Stimulated activated CD8-positive, alpha-beta memory T cell treated with anti-CD3 and anti-CD28 coated beads, Interleukin-4, amount 100 ng/mL, for 24 hours (primary cell): ENCODE data around the gene SH2D2A.

Source experiments
- DNase-seq: peaks from one replicate; pipeline ENCODE4 v3.0.0-alpha.2; 2020; ENCODE audit warnings: low read depth

SH2D2A gene

DNA sequence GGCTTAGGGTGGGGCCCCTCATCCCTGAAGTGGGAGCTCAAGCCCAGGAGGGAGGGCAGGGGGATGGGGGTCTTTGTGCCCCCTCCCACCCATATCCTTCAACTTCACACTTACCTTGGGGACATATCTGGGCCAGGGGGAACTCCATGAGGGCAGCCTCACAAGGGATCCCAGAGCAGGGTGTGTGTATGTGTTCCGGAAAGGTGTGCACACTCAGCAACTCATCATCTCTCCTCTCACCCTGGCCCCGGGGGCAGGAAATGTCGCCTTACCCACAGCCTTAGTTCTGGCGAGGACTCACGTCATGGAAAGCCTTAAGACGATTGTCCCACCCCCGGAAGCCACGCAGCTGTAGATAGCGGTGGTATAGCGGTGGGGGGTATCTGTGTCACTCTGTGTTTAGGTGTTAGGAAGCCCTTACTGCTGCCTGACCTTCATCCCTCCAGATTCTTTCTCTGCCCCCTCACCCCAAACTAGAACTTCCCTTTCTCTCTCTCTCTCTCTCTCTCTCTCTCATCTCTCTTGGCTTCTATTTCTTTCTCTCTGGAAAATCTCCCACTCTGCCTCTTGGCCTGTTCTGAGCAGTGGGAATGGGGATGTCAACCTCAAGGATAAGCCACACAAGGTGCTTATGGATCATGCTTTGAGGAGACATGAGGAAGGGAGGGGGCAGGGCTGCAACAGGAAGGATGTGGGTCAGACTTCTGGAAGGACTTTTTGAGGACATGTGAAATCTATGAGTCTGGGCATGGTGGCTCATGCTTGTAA is at the start of gene SH2D2A:
Gene SH2D2A, minus strand, starts transcription at position 288 of the 768 bp plus-strand sequence. Its CDS starts 140 bp downstream, at position 148.
- peak; percentile 90 for DNase-seq

DNA sequence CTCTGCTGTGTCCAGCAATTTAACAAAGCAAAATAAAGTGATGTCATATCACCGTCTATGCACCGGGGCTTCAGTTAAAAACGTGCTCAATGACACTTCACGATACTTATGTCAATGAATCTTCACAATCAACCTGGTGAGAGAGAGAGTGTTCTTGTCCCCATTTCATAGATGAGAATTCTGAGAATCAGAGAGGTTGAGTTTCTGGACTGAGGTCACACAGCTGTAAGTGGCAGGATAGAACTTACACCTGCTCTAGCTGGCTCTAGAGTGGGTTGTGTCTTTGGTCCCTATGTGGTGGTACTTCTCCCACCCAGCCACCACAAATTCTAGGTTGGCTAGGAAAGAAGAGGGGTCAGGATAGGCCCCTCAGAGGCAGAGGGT is 49.2 kb upstream of the SH2D2A start:
- DNase-seq = no peak

GRCh38 chr1:156865258-156865657 is 48.6 kb upstream of the SH2D2A start:
- no peak for DNase-seq

GRCh38 chr1:156864796-156865195 is 48.1 kb upstream of the SH2D2A start:
- DNase-seq = no peak

DNA sequence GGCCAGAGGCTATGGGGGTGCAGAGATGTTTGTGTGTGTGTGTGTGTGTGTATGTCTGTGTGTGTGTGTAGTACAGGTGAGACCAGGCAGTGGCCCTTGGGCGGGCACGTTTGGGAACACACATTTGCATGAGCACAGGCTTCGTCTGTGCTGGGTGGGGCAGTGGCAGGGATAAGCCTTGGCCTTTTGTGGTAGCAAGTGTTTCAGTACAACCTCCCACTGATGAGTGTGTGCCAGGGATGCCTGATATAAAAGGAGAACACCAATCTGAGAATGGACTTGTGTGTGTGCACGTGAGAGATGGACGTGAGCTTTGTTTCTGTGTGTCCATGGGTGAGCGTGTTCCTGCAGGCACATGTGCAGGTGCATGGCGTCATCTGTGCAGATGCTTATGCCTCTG is 47.0 kb upstream of the SH2D2A start:
- no peak for DNase-seq

DNA sequence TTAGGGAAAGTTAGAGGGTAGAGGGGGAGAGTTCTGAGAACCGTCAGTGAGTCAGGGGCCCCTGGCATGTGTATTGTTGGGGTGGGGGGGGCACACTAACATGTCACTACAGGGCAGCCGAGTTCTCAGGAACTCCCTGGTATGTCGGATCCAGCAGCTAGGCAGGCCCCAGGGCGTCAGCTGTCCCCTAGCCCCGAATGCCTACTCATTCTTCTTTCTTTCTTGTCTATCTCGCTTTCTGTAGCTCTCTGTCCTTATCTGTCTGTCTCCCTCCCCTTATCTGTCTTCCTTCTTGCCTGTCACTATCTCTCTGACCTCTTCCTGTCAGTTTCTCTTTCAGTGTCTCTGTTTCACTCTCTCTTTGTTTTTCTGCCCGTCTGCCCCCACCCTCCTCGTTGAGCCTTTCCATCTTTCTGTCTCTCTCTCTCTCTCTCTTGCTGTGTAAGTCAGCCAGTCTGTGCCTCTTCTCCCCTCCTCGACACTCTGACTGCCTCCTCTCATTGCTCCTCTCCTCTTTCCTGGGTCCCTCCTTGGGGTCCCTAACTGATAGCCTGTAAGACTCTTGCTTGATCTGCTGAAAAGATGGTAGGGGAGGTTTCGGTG is 46.5 kb upstream of the SH2D2A start:
- DNase-seq = no peak

DNA sequence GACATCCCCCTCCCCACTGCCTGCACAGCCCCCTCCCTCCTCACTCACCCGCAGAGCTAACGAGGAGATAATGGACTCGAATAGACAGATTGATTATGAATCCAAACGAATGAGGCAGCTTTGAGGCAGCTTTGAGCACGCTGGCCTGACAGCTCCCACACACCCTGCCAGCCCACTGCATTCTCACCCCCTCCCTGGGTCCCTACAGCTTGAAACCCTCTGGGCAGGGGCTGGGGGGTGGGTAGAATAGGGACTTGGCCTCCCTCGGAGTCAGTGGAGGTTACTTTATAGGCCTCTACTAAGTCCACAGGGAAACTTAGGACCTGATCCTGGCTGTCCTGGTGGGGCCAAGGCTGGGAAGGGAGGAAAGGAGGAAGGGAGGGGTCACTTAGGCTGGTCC is 45.9 kb upstream of the SH2D2A start:
- DNase-seq = no peak

GRCh38 chr1:156860628-156861423 is 44.2 kb upstream of the SH2D2A start, which contains the start of gene NTRK1:
Gene NTRK1 (plus strand): TSS chr1:156860865. CDS start chr1:156860935, 70 bp downstream.
- DNase-seq = peak; percentile 39

- DNase-seq = peak; percentile 38
Observed at GRCh38 chr1:156860113-156860627, 43.5 kb upstream of the SH2D2A start.

GRCh38 chr1:156859523-156860112 is 43.0 kb upstream of the SH2D2A start:
- no peak for DNase-seq

DNA sequence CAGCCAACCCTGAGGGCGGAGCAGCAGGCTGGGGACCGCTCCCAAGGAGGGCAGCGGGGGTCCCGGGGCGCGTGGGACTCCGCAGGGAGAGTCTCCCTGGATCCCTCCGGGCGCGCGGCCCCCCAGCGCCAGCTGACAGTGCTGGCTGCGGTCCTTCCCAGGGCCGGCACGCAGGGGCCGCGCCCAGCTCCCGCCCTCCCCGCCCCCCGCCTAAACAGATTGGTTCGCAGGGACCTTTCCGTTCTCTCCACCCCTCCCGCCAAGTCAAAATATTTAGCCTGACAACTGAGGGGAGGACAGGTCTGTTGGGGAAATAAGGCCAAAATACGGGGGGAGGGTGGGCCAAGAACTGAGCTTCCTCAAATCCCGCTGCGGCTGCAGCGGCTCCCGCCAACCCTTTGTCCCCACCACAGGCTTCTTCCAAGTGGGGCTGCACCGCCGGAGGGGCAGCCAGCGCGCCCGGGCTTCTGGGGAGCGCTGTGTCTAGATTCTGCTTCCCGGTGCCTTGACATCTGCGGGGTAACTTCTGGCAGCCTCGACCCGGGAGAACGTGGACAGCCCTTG is 42.4 kb upstream of the SH2D2A start, which contains the start of gene INSRR:
Gene INSRR, minus strand, starts transcription at position 159 of the 564 bp plus-strand sequence. CDS start 496 bp downstream, outside the sequence.
- no peak for DNase-seq

- DNase-seq = no peak
Observed at GRCh38 chr1:156858555-156858956, 41.9 kb upstream of the SH2D2A start.

DNA sequence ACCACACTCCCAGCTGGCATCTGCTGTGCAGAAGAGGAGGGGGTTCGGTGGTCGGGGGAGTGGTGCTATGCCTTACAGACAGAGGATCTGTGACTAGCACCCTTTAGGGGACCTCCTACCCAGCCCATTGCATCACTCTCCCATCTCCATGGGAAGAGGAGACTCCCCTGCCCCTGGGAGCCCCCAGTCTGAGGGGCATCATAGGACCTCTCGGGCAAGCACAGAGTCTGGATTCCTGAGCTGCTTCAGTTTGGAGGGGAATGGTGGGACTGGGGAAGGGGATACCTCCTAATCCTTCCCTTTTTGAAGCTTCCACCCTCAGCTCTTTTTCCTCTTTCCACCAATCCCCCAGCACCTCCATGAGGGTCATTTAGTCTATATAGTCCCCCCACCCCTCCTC is 40.9 kb upstream of the SH2D2A start:
- DNase-seq = no peak

GRCh38 chr1:156856282-156856785 is 39.7 kb upstream of the SH2D2A start:
- no peak for DNase-seq

DNA sequence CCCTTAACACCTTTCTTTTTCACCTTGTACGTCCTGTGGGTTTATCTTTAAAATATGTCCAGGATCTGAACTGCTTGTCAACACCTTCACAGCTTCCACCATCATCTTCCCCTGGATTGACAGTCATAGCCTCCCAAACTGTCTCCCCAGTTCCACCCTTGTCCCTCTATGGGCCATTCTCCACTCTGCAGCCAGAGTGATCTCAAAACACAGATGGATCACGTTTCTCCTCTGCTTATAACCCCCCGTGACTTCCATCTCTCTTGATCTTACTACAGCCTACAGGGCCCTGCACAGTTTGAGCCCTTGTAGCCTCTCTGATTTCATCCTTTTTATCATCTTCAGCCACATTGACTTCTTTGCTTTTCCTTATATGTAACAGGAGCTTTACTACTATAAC is 38.0 kb upstream of the SH2D2A start:
- no peak for DNase-seq

- no peak for DNase-seq
Observed at GRCh38 chr1:156853761-156854160, 37.1 kb upstream of the SH2D2A start.

DNA sequence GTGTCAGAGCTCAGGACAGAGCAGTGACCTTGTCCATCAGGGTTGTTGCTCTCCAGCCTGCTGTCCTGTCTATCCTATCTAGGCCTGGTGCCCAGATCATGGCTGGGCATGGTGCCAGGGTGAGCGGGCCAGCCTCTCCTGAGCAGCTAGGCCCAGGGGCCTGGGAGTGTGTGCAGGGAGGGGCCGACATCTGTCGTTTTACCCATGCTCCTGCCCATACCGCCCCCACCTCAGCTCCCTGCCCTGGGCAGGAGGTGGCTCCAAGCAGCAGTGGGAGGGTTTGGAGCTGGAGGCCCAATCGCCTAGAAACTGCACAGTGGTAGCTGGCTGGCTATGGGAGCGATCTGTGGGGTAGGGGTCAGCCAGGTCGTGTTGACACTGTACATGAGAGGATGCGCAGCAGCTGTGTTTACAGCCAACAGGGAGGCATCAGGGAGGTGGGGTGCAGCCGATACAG is 35.8 kb upstream of the SH2D2A start:
- no peak for DNase-seq

GRCh38 chr1:156851779-156852417 is 35.2 kb upstream of the SH2D2A start:
- no peak for DNase-seq

- DNase-seq = no peak
Observed at GRCh38 chr1:156849151-156849496, 32.5 kb upstream of the SH2D2A start.

DNA sequence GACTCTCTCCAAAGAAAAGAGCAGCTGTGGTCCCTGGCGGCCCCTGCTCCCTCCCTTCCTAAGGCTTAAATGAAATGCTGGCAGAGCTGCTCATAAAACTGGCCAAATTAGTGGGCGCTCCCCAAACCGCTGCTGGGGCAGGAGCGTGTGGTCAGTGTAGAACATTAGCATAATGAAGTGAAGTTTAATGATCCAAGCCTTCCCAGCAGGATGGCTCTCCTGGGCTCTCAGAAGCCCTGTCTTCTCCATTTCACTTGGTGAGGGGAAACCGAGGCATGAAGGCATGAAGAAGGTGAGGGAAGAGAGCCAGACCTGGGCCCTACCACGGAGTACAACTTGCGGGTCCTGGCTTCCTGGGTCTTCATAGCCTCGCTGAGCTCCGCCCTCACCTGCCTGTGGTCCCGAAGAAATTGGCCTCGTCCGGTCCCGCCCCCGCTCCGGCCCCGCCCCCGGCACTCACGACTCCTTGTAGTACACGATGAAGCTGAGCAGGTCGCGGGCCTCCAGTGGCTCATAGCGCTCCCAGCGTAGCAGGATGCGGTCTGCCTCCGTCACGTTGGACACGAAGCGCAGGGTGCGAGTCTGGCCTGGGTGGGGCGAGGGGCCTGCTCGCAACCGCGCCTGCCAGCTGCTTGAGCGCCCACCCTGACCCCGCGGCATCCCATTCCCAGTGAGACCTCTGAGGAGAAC is 32.0 kb upstream of the SH2D2A start:
- DNase-seq = peak; percentile 50
